DOHH2 (cell line): Measurements from ENCODE around the gene EVL.

Experiments
- CTCF ChIP-seq: fragments of 200-600 bp; sonication (generic); IDR thresholded peaks from one replicate; pipeline ENCODE4 v1.5.1; 2014; ENCODE audit warnings: antibody characterized with exemption, mild to moderate bottlenecking, low read depth, low read length; ENCODE audit not compliant: poor library complexity, severe bottlenecking
- EZH2phosphoT487 ChIP-seq: fragments of 200-600 bp; sonication (generic); IDR thresholded peaks from 2 replicates; pipeline ENCODE4 v1.6.1; 2017; ENCODE audit warnings: borderline replicate concordance, mild to moderate bottlenecking, antibody characterized with exemption, low read length, moderate library complexity, mixed read lengths

DNA sequence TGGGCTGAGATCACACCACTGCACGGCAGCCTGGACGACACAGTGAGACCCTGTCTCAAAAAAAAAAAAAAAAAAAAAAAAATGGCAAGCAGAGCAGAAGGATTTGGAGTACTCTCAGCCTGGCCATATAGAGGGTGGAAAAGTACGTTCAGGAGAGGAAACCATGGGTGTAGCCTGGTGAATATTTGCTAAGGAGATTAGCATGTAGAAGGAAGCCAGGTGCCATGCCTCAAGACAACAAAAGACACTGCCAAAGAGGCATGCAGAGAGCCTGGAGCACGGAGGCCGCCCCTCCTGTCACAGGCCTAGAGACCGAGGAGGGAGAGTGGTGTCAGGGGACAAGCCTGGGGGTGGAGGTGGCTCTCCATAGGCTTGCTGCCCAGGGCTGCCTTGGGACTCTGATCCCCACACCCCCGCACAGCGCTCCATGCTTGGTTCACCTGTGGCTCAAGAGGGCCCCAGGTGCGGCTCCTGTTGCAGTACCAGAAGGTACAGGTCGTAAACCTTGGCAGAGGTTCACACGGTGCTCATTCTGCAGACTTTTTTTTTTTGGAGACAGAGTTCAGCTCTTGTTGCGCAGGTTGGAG is 122.1 kb downstream of the EVL start:
- TF ChIP-seq CTCF (no peak), EZH2phosphoT487 (no peak)
